SKM-1 treated with dmso at 0.1 percent for 144 hours (cell line): ENCODE measurements around the gene ARL15.
"Not testable (repeated sequence)": the region's sequence is repeated elsewhere in the genome, so short reads cannot be mapped to it uniquely, and the experiment has no call there.

Source experiments
- DNase-seq: peaks from one replicate; lab custom pipeline; 2025; ENCODE audit not compliant: unreplicated experiment; lab: John Stamatoyannopoulos, UW

ARL15 gene

GRCh38 chr5:54049144-54049543 lies 261.2 kb downstream of the ARL15 start:
- no peak for DNase-seq

- no peak for DNase-seq
Observed at GRCh38 chr5:54045077-54045792, 265.1 kb downstream of the ARL15 start.

DNA sequence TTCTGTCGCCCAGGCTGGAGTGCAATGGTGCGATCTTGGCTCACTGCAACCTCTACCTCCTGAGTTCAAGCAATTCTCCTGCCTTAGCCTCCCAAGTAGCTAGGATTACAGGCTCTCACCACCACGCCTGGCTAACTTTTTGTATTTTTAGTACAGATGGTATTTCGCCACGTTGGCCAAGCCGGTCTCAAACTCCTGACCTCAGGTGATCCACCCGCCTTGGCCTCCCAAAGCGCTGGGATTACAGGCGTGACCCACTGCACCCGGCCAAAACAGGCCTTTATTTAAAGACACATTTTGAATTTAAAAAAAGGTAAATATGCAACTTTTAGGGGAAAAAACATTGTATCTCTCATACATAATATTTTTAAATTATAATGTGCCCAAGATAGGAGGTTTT lies 266.1 kb downstream of the ARL15 start:
- DNase-seq, result not testable (repeated sequence)

- DNase-seq, result no peak
Observed at GRCh38 chr5:54040804-54041203, 269.6 kb downstream of the ARL15 start.

GRCh38 chr5:54040018-54040417 lies 270.4 kb downstream of the ARL15 start:
- DNase-seq, result no peak

DNA sequence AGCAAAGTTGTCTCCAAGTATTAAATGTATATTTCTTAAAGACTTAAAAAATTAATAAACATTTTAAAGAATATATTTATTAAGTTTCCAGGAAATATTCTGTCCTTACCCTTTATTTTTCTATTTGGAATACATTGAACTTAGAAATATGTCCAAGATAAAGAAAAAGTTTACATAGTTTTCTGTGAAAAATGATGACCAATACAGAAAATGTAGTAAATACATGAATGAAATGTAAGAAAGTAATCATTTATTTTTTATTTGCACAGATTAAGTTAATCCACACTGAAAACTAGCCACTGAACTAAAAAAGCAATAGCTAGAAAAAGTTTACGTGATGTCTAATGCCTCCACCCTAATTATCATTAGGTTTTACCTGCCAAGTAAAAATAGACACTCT lies 273.2 kb downstream of the ARL15 start:
- DNase-seq, result no peak

GRCh38 chr5:54030981-54031380 lies 279.4 kb downstream of the ARL15 start:
- DNase-seq, result no peak

DNA sequence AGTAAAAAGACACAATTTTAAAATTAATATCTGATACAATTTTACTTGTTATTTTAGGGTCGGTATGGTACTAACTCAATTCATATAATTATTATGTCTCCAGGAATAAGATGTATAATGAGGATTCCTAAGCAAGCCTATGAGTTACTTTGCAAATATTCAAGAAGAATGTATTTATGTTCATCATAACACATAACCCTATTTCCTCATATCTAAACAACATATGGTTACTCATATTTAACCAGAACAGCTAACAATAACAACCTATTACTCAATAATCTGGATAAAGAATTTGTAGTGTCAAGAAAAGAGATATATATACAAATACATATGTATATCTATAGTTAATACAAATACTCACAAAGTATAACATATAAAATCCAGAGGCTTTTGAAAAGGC lies 285.9 kb downstream of the ARL15 start:
- DNase-seq, result no peak

DNA sequence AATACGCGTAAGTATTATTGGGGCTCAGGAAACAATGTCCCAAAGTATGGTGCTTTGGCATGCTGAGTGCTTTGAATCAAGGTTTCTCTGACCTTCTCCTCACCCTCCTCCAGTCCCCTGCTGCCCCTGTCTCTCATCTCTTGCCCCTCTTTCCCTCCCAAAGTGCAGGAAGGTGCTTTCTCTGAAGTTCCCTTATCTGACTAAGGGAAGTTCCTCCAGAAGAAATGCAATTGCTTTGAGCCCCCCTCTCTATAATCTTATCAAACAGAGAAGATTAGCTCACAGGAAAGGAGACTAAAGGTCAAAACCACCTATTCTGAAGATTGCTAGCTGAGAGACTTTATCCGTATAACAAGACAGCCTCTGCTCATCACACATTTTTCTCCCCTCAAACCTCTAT lies 288.1 kb downstream of the ARL15 start:
- no peak for DNase-seq

GRCh38 chr5:54021431-54022164 lies 288.8 kb downstream of the ARL15 start:
- peak; percentile 26 for DNase-seq

- no peak for DNase-seq
Observed at GRCh38 chr5:54018438-54018837, 291.9 kb downstream of the ARL15 start.

GRCh38 chr5:54017580-54017979 lies 292.8 kb downstream of the ARL15 start:
- DNase-seq, result no peak

DNA sequence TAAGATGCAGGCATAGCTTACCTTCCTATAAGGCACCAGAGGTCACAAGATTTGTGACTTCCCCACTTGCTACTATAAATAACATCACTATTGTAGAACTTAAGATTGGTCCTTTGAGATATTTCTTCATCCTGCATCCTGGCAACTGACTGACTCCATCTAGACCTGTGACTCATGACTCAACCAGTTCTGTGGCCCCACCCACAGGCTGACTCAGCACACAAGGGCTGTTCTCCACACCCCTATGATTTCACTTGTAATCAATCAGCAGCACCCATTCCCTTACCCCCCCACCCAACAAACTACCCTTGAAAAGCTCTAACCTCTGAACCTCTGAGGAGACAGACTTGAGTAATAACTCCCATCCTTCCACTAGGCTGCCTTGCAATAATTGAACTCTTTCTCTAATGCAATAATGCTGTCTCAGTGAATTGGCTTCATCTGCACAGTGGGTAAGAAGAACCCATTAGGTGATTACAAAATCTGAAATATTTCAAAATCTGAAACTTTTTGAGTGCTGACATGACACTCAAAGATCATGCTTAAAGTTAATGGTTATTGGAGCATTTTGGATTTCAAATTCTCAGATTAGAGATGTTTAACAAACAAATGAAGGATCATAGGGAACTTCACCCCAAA lies 296.7 kb downstream of the ARL15 start:
- DNase-seq, result peak; percentile 35

DNA sequence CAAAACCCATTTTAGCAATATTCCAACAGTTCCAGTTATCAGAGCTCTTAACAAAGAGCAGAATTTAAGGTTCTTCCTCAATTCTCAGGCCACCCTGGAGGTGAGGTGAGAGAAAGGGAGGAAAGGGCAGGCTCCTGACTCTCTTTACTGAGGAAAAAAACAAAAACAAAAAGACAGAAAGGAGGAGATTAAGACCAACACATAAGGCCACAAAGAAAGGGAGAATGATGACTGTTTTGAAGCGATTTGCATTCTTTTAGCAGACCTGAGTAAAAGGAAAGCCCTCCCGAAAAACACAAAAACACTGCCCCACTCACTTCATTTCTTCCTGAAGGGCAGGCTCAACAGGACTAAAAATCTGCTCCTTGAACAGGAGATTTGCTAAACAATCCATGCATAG lies 300.5 kb downstream of the ARL15 start:
- no peak for DNase-seq

DNA sequence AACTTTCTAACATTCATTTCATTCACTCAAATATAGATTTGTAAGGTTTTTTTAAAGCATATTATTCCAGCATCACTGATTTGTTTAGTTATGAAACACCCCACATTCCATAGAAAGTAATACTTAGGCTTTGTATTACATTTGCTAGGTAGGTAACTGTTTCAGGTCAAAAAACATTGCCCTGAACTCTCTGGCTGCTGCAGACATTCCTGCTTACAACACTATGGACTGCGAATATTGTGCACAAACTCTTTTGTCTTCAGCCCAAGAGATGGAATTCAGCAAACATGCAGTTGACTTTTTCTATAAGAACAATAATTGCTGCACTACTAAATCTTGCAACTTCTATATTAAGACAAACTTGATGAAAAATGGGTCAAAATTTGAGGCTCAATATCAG lies 301.0 kb downstream of the ARL15 start:
- DNase-seq, result no peak

GRCh38 chr5:54007827-54008777 lies 302.3 kb downstream of the ARL15 start:
- no peak for DNase-seq

DNA sequence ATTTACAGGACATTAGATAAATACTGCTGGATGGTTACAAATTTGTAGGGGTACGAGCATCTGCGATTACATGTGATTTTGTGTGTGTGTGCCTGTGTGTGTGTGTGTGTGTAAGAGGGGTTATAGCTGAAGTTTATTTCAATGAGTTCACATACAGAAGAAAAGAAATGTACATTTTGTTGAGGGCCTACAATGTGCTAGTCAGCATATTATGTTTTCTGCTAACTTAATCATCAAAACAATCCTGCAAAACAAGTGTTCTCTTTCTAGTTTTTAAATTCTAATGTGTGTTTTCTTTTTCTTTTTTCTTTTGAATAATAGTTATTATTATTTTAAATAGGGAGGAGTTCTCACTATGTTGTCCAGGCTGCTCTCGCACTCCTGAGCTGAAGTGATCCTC lies 305.7 kb downstream of the ARL15 start:
- DNase-seq, result no peak

DNA sequence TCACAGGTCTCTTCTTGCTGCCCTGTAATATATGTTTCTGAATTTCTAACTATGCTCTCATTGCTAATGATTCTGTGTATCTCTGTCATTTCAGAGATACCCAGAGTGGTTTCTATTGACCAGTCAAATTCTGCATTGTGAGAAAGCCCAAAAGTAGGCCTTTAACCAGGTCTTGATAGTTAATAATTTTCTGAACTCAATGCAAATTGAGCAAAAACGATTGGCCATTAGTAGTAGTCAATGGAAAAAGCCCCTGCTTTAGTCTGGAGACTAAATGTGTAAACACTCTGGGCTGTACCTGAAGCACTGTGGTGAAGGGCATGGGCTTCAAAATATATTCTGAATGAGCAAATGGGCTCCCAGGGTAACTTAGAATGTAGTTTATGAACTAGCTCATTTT lies 307.6 kb downstream of the ARL15 start:
- DNase-seq, result no peak

GRCh38 chr5:54001976-54002775 lies 308.2 kb downstream of the ARL15 start:
- peak; percentile 24 for DNase-seq

DNA sequence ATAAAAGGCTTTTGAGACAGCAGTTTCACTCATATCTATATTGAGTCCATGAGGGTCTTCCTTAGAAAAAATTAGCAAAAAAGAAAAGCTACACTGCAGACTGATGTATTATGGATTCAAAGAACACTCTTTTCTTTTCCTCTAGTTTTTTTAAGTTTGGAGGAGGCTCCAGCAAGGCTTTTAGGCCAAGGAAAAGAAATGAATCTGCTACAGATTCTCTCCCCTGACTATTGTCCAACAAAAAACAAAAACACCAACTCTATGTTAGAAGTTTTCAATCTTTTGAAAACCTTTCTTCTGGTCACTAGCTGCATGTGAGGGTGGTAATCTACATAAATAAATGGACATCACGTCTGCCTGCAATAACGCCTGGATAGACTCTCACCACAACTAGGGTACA lies 310.4 kb downstream of the ARL15 start:
- DNase-seq, result no peak
